VCaP (cell line): ENCODE data around the gene UHRF2.
"Not testable (repeated sequence)": the region's sequence is repeated elsewhere in the genome, so short reads cannot be mapped to it uniquely, and the experiment has no call there.

ENCODE experiments used
- H3K27ac ChIP-seq: fragments of 450-650 bp; 2 replicates; pipeline ENCODE4 v1.5.1; 2017
- CTCF ChIP-seq: fragments of 450-650 bp; conservative IDR thresholded peaks from 2 replicates; pipeline ENCODE4 v1.5.1; 2017; ENCODE audit warnings: mild to moderate bottlenecking, moderate library complexity

The UHRF2 gene

GRCh38 chr9:6522263-6522662 lies 109.3 kb downstream of the UHRF2 start:
- no peak for TF ChIP-seq CTCF
- no peak overlapping the region for H3K27ac ChIP-seq

- no peak overlapping the region for H3K27ac ChIP-seq
- TF ChIP-seq CTCF: no peak
Measured at GRCh38 chr9:6525326-6526045, 112.5 kb downstream of the UHRF2 start.

GRCh38 chr9:6535594-6535993 lies 122.6 kb downstream of the UHRF2 start:
- no peak for TF ChIP-seq CTCF
- no peak overlapping the region for H3K27ac ChIP-seq

GRCh38 chr9:6538666-6539071 lies 125.7 kb downstream of the UHRF2 start:
- H3K27ac ChIP-seq: no peak overlapping the region
- no peak for TF ChIP-seq CTCF

GRCh38 chr9:6542617-6543016 lies 129.6 kb downstream of the UHRF2 start:
- H3K27ac ChIP-seq: not testable (repeated sequence)

- no peak for TF ChIP-seq CTCF
Measured at GRCh38 chr9:6543204-6543603, 130.2 kb downstream of the UHRF2 start.

GRCh38 chr9:6545017-6545691 lies 132.2 kb downstream of the UHRF2 start:
- H3K27ac ChIP-seq: no peak overlapping the region
- TF ChIP-seq CTCF: no peak

More at GRCh38 chr9:6543204-6543603, 130.2 kb downstream of the UHRF2 start:
- no peak overlapping the region for H3K27ac ChIP-seq

GRCh38 chr9:6549106-6549800 lies 136.3 kb downstream of the UHRF2 start:
- no peak for TF ChIP-seq CTCF
- no peak overlapping the region for H3K27ac ChIP-seq
